Stimulated activated CD4-positive, alpha-beta T cell treated with anti-CD3 and anti-CD28 coated beads, TNF-alpha, amount 100 ng/mL, for 1 hour (primary cell): ENCODE measurements around the gene GABRA1.

ENCODE experiments used
- DNase-seq, 3 donors: peaks; one replicate each; pipeline ENCODE4 v3.0.0-alpha.2; 2020; ENCODE audit warnings: low read depth in 3 of 3, low spot score in 1 of 3

Gene GABRA1

DNA sequence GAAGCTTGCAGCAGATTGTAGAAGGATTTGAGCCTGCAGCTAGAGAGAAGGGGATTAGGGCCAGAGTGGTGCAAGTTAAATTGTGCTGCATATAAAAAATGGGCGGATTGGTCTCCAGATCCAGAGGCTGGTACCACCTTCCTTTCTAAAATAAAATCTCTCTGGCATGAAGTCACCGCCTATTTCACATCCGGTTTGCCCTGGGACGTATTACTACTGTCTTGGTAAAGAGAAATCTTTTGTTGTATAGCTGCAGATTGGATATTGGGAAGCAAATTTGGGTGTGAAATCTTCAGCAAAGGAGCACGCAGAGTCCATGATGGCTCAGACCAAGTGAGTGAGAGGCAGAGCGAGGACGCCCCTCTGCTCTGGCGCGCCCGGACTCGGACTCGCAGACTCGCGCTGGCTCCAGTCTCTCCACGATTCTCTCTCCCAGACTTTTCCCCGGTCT is at the start of gene GABRA1:
Gene GABRA1, plus strand, starts transcription at position 180 of the 451 bp plus-strand sequence. CDS start 2,691 bp downstream, outside the sequence.
- DNase-seq = no peak

- no peak for DNase-seq
These were observed 48.6 kb upstream of the GABRA1 start for GRCh38 chr5:161799316-161799715.

GRCh38 chr5:161804263-161804662 is 43.7 kb upstream of the GABRA1 start:
- DNase-seq = no peak

DNA sequence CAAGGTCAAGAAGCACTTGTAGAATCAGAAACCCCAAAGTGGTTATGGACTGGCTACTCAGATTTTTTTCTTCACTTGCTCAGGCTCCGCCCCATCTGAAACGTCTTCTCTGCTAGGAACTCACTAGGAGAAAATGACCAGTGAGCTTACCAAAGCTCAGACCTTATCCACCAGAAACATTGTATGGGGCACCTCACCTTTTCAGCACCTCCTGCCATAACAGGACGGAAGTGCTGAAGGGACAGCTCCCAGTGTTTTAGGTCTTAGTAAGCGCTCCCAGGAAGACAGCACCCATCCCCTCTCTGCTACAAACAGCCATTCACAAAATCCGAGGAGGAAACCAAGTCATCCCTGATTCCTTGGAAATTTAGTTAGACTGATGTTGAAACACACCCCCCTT is 1.2 kb upstream of the GABRA1 start:
- no peak for DNase-seq

GRCh38 chr5:161847447-161847846 is 473 bp upstream of the GABRA1 start:
- no peak for DNase-seq

GRCh38 chr5:161850491-161850890 is 2.6 kb downstream of the GABRA1 start:
- DNase-seq = no peak

GRCh38 chr5:161851691-161852299 is 3.9 kb downstream of the GABRA1 start:
- DNase-seq = no peak

- DNase-seq = no peak
These were observed 9.4 kb downstream of the GABRA1 start for GRCh38 chr5:161857358-161857757.

GRCh38 chr5:161863259-161863658 is 15.3 kb downstream of the GABRA1 start:
- no peak for DNase-seq

DNA sequence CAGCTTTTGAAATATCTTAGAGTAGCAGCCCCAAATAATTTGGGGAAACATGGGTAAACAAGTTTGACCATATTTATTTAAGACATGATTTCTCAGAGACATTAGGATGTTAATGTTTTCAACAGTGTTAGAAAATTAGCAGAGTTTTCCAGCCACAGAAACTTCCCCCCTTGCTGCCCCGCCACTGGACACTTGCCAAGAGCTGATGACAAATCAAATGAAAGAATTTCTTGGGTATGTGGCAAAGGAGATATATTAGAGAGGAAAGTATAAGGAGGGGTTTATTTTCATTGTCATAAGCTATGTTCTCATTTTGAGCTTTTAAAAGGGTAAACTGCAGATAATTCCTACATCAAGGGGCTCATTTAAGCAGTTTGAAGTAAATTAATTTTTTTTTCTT is 15.9 kb downstream of the GABRA1 start:
- no peak for DNase-seq

GRCh38 chr5:161865510-161865909 is 17.6 kb downstream of the GABRA1 start:
- DNase-seq = no peak

GRCh38 chr5:161889971-161890370 is 42.1 kb downstream of the GABRA1 start:
- no peak for DNase-seq

DNA sequence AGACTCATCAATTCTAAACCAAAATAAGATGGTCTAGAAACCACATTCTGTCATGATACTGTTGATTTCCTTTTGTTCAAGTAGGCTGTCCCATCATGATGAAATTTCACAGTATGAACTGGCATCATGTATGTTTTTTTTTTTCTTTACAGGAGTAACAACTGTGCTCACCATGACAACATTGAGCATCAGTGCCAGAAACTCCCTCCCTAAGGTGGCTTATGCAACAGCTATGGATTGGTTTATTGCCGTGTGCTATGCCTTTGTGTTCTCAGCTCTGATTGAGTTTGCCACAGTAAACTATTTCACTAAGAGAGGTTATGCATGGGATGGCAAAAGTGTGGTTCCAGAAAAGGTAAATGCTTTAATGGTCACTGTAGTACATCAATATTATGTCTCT is 47.6 kb downstream of the GABRA1 start:
- DNase-seq = no peak

DNA sequence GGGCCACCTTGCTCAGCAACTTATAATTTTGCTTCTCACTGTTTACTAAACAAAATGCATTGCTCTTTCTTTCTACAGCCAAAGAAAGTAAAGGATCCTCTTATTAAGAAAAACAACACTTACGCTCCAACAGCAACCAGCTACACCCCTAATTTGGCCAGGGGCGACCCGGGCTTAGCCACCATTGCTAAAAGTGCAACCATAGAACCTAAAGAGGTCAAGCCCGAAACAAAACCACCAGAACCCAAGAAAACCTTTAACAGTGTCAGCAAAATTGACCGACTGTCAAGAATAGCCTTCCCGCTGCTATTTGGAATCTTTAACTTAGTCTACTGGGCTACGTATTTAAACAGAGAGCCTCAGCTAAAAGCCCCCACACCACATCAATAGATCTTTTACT is 49.1 kb downstream of the GABRA1 start:
- DNase-seq = no peak

DNA sequence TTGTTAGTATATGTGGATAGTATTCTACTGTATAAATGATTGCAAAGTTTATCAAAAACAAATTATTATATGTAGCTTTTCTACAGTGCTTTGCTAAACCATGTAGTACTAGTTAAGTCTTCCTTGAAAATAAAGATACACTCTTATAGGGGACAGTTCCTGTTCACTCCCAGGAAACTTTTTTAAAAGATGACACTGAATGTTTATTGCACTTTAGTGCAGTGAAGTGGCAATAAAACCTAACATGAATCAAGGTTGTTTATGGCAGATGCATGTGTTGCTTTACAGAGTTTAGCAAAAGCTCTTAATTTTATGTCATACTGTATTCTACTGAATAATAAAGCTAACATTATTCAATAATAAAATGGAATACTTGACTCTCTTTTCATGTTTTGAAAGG is 51.7 kb downstream of the GABRA1 start:
- no peak for DNase-seq

- no peak for DNase-seq
These were observed 53.1 kb downstream of the GABRA1 start for GRCh38 chr5:161900981-161901380.

- DNase-seq = no peak
These were observed 73.9 kb downstream of the GABRA1 start for GRCh38 chr5:161921781-161922180.

- DNase-seq = no peak
These were observed 76.3 kb downstream of the GABRA1 start for GRCh38 chr5:161924270-161924669.

DNA sequence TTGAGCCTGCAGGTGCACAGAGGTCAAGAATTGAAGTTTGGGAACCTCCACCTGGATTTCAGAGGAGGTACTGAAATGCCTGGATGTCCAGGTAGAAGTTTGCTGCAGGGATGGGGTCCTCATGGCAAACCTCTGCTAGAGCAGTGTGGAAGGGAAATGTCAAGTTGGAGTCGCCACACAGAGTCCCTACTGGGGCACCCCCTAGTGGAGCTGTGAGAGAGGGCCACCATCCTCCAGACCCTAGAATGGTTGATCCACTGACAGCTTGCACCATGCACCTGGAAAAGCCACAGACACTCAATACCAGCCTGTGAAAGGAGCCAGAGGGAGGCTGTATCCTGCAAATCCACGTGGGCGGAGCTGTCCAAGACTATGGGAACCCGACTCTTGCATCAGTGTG is 78.0 kb downstream of the GABRA1 start:
- no peak for DNase-seq

- no peak for DNase-seq
These were observed 86.6 kb downstream of the GABRA1 start for GRCh38 chr5:161934486-161934885.

DNA sequence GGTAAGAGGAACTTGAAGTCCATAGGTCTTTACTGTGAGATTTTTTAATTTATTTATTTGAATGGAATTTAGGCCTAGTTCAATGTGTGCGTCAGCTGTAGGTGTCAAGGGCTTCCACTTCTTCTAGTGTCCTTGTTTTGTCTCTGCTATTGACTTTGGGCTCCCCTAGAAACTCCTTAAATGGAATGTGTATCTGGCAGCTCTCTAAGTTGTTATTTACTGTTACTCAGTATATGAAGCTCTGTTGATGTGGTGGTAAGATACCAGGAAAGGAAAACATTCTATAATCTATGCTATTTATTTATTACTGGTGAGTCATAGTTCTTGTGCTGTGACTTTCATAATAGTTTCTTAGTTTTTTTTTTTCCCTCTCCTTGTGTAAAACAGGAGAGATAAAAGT is 97.1 kb downstream of the GABRA1 start:
- DNase-seq = no peak

DNA sequence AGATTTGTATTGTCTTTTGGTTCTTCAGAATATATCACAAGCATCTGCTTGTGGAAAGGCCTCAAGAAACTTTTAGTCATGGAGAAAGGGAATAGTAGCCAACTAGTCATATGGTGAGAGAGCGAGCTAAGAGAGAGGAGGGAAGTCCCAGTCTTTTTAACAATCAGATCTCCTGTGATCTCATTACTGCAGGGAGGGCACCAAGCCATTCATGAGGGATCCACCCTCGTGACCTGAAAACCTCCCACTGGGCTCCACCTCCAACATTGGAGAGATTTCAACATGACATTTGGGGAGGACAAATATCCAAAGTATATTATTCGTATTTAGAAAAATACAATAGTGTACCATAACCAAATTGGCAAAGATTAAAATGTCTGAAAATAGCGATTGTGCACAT is 99.0 kb downstream of the GABRA1 start:
- no peak for DNase-seq
